Sigmoid colon (tissue), 7 donors: ENCODE results near the gene MCF2L. TPM values are rescaled to one million over a fixed set of nuclear protein-coding genes. Genes with fewer than 3 reads are reported as not detected.

Experiments
- DNase-seq: peaks from one replicate; pipeline ENCODE4 v3.0.0-alpha.2; 2019
- H3K27ac ChIP-seq, 4 donors: fragments of 200-600 bp; sonication (generic); one replicate each; pipeline ENCODE4 v1.5.1; 2016 to 2019; ENCODE audit warnings: mild to moderate bottlenecking in 1 of 4
- H3K27me3 ChIP-seq, 3 donors: fragments of 200-600 bp; sonication (generic); one replicate each; pipeline ENCODE4 v1.5.1; 2019; ENCODE audit warnings: mild to moderate bottlenecking in 1 of 3
- H3K36me3 ChIP-seq, 4 donors: fragments of 200-600 bp; sonication (generic); one replicate each; pipeline ENCODE4 v1.5.1; 2016 to 2019
- H3K4me1 ChIP-seq, 4 donors: fragments of 200-600 bp; sonication (generic); one replicate each; pipeline ENCODE4 v1.5.1; 2017 to 2019
- H3K4me3 ChIP-seq, 4 donors: fragments of 200-600 bp; sonication (generic); one replicate each; pipeline ENCODE4 v1.5.1; 2017 to 2019; ENCODE audit warnings: mild to moderate bottlenecking in 2 of 4, moderate library complexity in 1 of 4
- H3K9me3 ChIP-seq, 4 donors: fragments of 200-600 bp in 3 of 4; sonication (generic) in 3 of 4; one replicate each; pipeline versions ENCODE4 v1.5.1 to v1.6.1; 2013 to 2019
- EP300 ChIP-seq, 4 donors: sonication (generic); formaldehyde crosslinking; IDR thresholded peaks; one replicate each; pipeline ENCODE4 v1.6.1; 2017; ENCODE audit warnings: antibody characterized with exemption in 4 of 4
- POLR2A ChIP-seq, 2 donors: fragments of 450-650 bp; IDR thresholded peaks; one replicate each; pipeline ENCODE4 v1.6.1; 2016; ENCODE audit warnings: antibody characterized with exemption in 2 of 2, mild to moderate bottlenecking in 2 of 2, moderate library complexity in 2 of 2
- POLR2AphosphoS5 ChIP-seq, 4 donors: sonication (generic); formaldehyde crosslinking; IDR thresholded peaks; one replicate each; pipeline ENCODE4 v1.6.1; 2017; ENCODE audit warnings: antibody characterized with exemption in 4 of 4
- WGBS, 2 donors: extraction: QIAGEN DNeasy Blood & Tissue Kit; methylation state at CpG; one replicate each; pipeline ENCODE4 v1.1.7; 2013; 5-methylcytosine and 5-hydroxymethylcytosine counted together
- intact Hi-C: fragments of 100-400 bp; cut with DNase I; formaldehyde crosslinking; loops from one replicate; pipeline ENCODE4 v1.15.1; 2023
- polyA plus RNA-seq, 3 donors: library from polyadenylated mRNA; stranded (reverse); fragments of 200-250 nt; gene quantifications; one replicate each; pipeline ENCODE4 v1.2.3, GENCODE V29; 2013
- total RNA-seq, 4 donors: library from RNA; depleted of rRNA; stranded (reverse); fragments of >200 nt; gene quantifications; one replicate each; pipeline ENCODE4 v1.1.0, GENCODE V29; 2016
- TF ChIP-seq, protein P1 (sequence below), 4 experiments: fragments of 450-650 bp in 3 of 4; fragments of 200-600 bp in 1 of 4; IDR thresholded peaks; one replicate each; pipeline ENCODE4 v1.5.1; 2016 to 2019; ENCODE audit warnings: antibody characterized with exemption in 4 of 4, mild to moderate bottlenecking in 3 of 4, moderate library complexity in 2 of 4
- donor health status: healthy with polysubstance abuse.
- donor health status: Bipolar disorder and iron deficiency.
- donor health status: healthy.

Gene MCF2L
- total and polyA plus RNA-seq, 7 donors, result 7.5 to 59.9 (median 20.2) TPM

DNA sequence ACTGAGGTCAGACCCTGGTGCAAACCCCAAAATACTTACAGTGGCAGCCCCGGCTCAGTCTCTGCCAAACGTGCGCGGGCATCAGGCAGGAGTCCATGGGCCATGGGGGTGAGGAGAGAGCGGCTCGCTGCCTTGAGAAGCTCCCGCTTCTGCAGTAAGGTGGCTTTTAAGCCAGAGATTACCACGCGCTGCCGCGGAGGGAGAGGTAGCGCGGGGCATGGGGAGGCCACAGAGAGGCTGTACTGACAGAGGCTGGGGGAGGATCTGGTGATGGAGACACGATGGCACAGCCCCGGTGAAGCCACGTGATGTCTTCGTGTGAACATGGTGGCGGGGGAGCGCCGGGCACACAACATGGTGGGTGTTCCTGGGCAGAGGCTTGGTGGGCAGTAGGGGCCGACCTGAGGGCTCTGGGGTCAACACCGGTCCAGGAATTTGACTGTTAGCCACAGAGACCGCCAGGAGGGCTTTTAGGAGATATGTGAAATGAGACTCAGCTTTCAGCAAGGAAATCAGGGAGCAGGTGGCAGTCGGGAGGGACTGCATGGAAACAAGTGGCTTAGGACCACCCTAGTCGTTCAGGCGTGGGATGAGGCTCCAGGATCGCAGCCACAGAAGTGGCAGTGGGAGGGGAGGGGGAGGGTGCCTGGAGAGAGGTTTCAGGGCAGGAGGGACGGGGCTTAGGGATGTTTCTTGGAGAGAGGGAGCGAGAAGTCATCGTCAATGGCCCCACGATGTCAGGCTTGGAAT is 24.1 kb downstream of the MCF2L start:
- H3K36me3 ChIP-seq, result no peaks in the 10 kb centered on the region
- 92 to 94% methylated on average over 31 of the region's 31 CpGs for WGBS, 2 donors
- H3K9me3 ChIP-seq, result no peaks in the 10 kb centered on the region
- no peak for DNase-seq
- H3K4me1 ChIP-seq, result no peaks in the 10 kb centered on the region
- TF ChIP-seq POLR2AphosphoS5 (IDR thresholded peaks at IDR 0.05), result no peak
- TF ChIP-seq EP300 (IDR thresholded peaks at IDR 0.05), result no peak
- TF ChIP-seq, protein P1, sequence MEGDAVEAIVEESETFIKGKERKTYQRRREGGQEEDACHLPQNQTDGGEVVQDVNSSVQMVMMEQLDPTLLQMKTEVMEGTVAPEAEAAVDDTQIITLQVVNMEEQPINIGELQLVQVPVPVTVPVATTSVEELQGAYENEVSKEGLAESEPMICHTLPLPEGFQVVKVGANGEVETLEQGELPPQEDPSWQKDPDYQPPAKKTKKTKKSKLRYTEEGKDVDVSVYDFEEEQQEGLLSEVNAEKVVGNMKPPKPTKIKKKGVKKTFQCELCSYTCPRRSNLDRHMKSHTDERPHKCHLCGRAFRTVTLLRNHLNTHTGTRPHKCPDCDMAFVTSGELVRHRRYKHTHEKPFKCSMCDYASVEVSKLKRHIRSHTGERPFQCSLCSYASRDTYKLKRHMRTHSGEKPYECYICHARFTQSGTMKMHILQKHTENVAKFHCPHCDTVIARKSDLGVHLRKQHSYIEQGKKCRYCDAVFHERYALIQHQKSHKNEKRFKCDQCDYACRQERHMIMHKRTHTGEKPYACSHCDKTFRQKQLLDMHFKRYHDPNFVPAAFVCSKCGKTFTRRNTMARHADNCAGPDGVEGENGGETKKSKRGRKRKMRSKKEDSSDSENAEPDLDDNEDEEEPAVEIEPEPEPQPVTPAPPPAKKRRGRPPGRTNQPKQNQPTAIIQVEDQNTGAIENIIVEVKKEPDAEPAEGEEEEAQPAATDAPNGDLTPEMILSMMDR (IDR thresholded peaks at IDR 0.05), result no peak
- TF ChIP-seq POLR2A (IDR thresholded peaks at IDR 0.05), result no peak
- peaks cover 0 to 20% (median 0%) of the 10 kb centered on the region in 3 donors for H3K27me3 ChIP-seq
- H3K27ac ChIP-seq, result no peak overlapping the region
- no peak overlapping the region for H3K4me3 ChIP-seq
- intact Hi-C loops, result no loop called here

DNA sequence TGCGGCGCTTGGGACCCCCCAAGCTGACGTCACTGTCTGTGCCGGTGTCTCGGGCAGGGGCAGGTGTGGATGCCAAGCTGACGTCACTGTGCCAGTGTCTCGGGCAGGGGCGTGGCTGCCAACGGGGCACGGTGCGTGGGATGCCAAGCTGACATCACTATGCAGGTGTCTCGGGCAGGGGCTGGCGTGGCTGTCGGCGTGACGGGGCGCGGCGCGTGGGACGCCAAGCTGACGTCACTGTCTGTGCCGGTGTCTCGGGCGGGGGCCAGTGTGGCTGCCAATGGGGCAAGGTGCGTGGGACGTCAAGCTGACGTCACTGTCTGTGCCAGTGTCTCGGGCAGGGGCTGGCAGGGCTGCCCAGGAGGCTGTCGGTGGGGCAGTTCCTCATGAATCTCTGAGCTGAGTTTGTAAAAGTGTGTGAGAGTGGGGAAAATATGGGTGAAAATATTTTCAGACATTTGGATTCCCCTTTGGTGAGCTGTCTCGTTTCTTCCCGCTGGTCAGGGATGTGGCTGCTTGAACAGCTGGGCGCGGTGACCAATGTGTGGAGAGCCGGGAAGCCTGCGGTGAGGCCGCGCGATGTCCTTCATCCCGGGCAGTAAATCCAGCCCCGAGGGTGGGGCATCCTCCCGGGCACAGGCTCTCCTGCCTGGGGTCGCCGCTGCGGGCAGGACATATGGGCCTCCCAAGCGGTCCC is 25.2 kb downstream of the MCF2L start:
- DNase-seq, result no peak
- Histone ChIP-seq H3K4me3 (no peak overlapping the region), H3K4me1 (no peaks in the 10 kb centered on the region), H3K36me3 (no peaks in the 10 kb centered on the region), H3K9me3 (no peaks in the 10 kb centered on the region), H3K27me3 (peaks cover 0 to 21% (median 0%) of the 10 kb centered on the region in 3 donors), H3K27ac (no peak overlapping the region)
- WGBS, 2 donors, result 25 to 79% methylated on average over 46 of the region's 46 CpGs
- TF ChIP-seq, protein P1 (IDR thresholded peaks at IDR 0.05), result no peak
- TF ChIP-seq POLR2AphosphoS5 (IDR thresholded peaks at IDR 0.05) (no peak), POLR2A (IDR thresholded peaks at IDR 0.05) (no peak), EP300 (IDR thresholded peaks at IDR 0.05) (no peak)
- intact Hi-C loops, result no loop called here

DNA sequence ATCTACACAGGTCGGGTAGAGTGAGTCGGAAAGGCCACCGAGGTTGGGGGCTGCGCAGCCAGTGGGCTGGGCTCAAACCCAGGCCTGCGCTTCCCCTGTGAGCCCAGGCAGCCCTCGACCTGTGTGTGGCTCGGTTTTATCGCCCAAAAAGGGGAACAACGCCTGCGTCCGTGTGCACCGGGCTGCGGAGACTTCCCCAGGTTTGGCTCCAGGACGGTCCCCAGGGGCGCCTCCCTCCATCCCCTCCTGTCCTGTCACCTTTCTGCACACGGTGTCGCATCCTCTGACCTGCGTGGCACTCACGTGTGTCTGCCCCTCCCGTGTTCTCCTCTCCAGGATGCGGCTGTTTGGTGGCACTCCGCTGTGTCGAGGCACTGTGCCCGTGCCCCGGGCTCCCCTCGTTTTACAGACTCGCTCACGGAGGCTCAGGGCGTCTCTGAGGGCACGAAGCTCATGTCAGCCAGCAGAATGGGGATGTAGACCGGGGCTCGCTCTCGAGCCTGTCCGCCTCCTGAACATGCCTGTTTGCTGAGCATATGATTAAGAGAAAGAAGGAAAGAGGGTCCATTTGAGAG is 25.9 kb downstream of the MCF2L start:
- Histone ChIP-seq H3K9me3 (no peaks in the 10 kb centered on the region), H3K27me3 (peaks cover 0 to 21% (median 0%) of the 10 kb centered on the region in 3 donors), H3K4me1 (no peaks in the 10 kb centered on the region), H3K4me3 (no peak overlapping the region), H3K27ac (no peak overlapping the region), H3K36me3 (no peaks in the 10 kb centered on the region)
- WGBS, 2 donors, result 88 to 90% methylated on average over 34 of the region's 34 CpGs
- no peak for DNase-seq
- intact Hi-C loops, result no loop called here
- TF ChIP-seq, protein P1 (IDR thresholded peaks at IDR 0.05), result no peak
- TF ChIP-seq POLR2A (IDR thresholded peaks at IDR 0.05) (no peak), POLR2AphosphoS5 (IDR thresholded peaks at IDR 0.05) (no peak), EP300 (IDR thresholded peaks at IDR 0.05) (no peak)

DNA sequence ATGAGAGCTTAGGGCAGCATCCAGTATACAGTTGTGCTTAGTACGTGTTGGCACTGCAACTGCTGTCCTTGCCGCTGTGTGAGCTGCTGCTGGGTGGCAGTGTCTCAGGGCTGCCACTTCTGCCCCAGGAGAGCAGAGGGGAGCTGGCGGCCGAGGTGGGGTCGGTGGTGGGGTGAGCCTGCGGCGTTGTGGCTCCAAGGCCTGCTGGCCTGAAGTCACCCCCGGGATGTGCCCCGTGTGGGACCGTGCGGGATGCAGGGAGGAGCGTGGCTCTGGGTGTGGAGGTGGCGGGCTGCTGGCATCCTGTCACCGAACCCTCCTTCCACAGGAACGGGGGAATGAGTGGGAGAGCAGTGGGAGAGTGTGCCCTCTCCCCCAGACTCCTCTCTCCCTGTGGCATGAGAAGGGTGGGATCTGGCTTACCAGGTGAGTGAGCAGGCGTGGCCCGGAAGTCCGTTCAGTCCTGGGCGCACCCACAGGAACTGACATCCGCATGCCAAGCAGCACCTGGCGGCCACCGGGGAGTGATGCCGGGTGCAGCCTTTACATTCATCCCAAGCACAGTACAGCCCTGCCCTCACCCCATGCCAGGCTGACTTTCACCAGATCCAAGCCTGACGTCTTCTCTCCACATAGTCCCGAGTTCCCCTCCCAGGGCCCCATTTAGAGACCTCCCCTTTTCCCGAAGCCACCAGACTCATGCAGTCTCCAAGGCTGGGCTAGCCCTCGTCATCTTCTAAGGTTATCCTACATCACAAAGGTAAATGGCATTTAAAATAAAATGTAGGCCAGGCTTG is 26.6 kb downstream of the MCF2L start:
- H3K4me3 ChIP-seq, result no peak overlapping the region
- H3K36me3 ChIP-seq, result no peaks in the 10 kb centered on the region
- H3K9me3 ChIP-seq, result no peaks in the 10 kb centered on the region
- H3K27ac ChIP-seq, result no peak overlapping the region
- no peaks in the 10 kb centered on the region for H3K4me1 ChIP-seq
- no peak for TF ChIP-seq POLR2AphosphoS5 (IDR thresholded peaks at IDR 0.05)
- no peak for TF ChIP-seq EP300 (IDR thresholded peaks at IDR 0.05)
- no peak for TF ChIP-seq POLR2A (IDR thresholded peaks at IDR 0.05)
- TF ChIP-seq, protein P1 (IDR thresholded peaks at IDR 0.05), result no peak
- 23 to 72% methylated on average over 27 of the region's 27 CpGs for WGBS, 2 donors
- intact Hi-C loops, result no loop called here
- peaks cover 0 to 25% (median 0%) of the 10 kb centered on the region in 3 donors for H3K27me3 ChIP-seq
- DNase-seq, result no peak
